H1 (cell line): ENCODE measurements around the gene ALDH1L2. TPM values are rescaled to one million over a fixed set of nuclear protein-coding genes. Genes with fewer than 3 reads are reported as not detected.

ENCODE experiments used
- CTCF ChIA-PET: fragments of 300-600 bp; sonication (Branson Sonifier 250); formaldehyde crosslinking; loops from one replicate; lab custom pipeline; 2021; ENCODE audit not compliant: partially characterized antibody; lab: Charles Lee
- POLR2A ChIA-PET: fragments of 300-600 bp; sonication (Branson Sonifier 250); formaldehyde crosslinking; loops from one replicate; lab custom pipeline; 2021; ENCODE audit warnings: inconsistent platforms; ENCODE audit not compliant: partially characterized antibody; lab: Charles Lee
- DNase-seq, 2 experiments: peaks; one replicate each; pipeline versions ENCODE4 v3.0.0 to v3.0.0-alpha.2; 2010 to 2022; ENCODE audit warnings: low spot score in 2 of 2, low read depth in 1 of 2, mixed read lengths in 1 of 2
- FAIRE-seq: peaks from 2 replicates; lab custom pipeline; 2011; peaks lifted over from hg19 to GRCh38; lab: Jason Lieb, UNC
- H2AFZ ChIP-seq: 2 replicates; pipeline ENCODE4 v1.8.1; 2012; ENCODE audit warnings: low read length, inconsistent platforms
- H2AK5ac ChIP-seq: 2 replicates; pipeline ENCODE4 v1.6.1; 2013; ENCODE audit warnings: low read depth, low read length
- H2BK120ac ChIP-seq: replicated peaks from 2 replicates; pipeline ENCODE3; 2013; ENCODE audit warnings: low read depth, low read length, inconsistent platforms
- H2BK12ac ChIP-seq: 2 replicates; pipeline ENCODE4 v1.6.1; 2013; ENCODE audit warnings: low read depth, low read length
- H2BK15ac ChIP-seq: 2 replicates; pipeline ENCODE4 v1.6.1; 2013; ENCODE audit warnings: low read length
- H2BK20ac ChIP-seq: 2 replicates; pipeline ENCODE4 v1.6.1; 2013; ENCODE audit warnings: low read length
- H2BK5ac ChIP-seq: 2 replicates; pipeline ENCODE4 v1.6.1; 2013; ENCODE audit warnings: low read depth, low read length
- H3K14ac ChIP-seq: 2 replicates; pipeline ENCODE4 v1.6.1; 2013; ENCODE audit warnings: inconsistent platforms; ENCODE audit not compliant: insufficient read length
- H3K18ac ChIP-seq: 2 replicates; pipeline ENCODE4 v1.6.1; 2013; ENCODE audit warnings: low read length; ENCODE audit errors: extremely low read depth
- H3K23ac ChIP-seq: 2 replicates; pipeline ENCODE4 v1.6.1; 2013; ENCODE audit warnings: inconsistent platforms; ENCODE audit not compliant: insufficient read length
- H3K23me2 ChIP-seq: 2 replicates; pipeline ENCODE4 v1.6.1; 2013; ENCODE audit warnings: low read depth, low read length
- H3K27ac ChIP-seq: 2 replicates; pipeline ENCODE4 v1.6.1; 2011; ENCODE audit warnings: low read depth, low read length, inconsistent platforms
- H3K27me3 ChIP-seq, 4 experiments: replicated peaks in 1 of 4; 1 replicate in 1 of 4; 2 replicates in 3 of 4; pipeline versions ENCODE4 v1.6.1 to v1.8.1; 2011 to 2013; ENCODE audit warnings: low read length in 3 of 4, mild to moderate bottlenecking in 3 of 4, inconsistent platforms in 2 of 4, mixed read lengths in 2 of 4, moderate library complexity in 1 of 4; ENCODE audit not compliant: control insufficient read depth in 3 of 4, insufficient read depth in 3 of 4; ENCODE audit errors: extremely low read depth in 1 of 4
- H3K36me3 ChIP-seq, 4 experiments: 2 replicates each; pipeline versions ENCODE4 v1.6.1 to v1.8.1; 2011 to 2013; ENCODE audit warnings: mild to moderate bottlenecking in 4 of 4, low read length in 3 of 4, moderate library complexity in 2 of 4, control low read depth in 1 of 4, inconsistent platforms in 1 of 4; ENCODE audit not compliant: insufficient read depth in 4 of 4, control insufficient read depth in 2 of 4
- H3K4ac ChIP-seq: replicated peaks from 2 replicates; pipeline ENCODE3; 2013; ENCODE audit warnings: low read length, low read depth, mixed read lengths, inconsistent platforms; ENCODE audit not compliant: insufficient read length
- H3K4me1 ChIP-seq, 4 experiments: replicated peaks in 1 of 4; 1 replicate in 1 of 4; 2 replicates in 3 of 4; pipeline versions ENCODE4 v1.6.1 to v1.8.1; 2011 to 2013; ENCODE audit warnings: low read length in 3 of 4, inconsistent platforms in 2 of 4, mixed read lengths in 1 of 4; ENCODE audit not compliant: insufficient read depth in 4 of 4, control insufficient read depth in 3 of 4
- H3K4me2 ChIP-seq, 2 experiments: 2 replicates each; pipeline versions ENCODE4 v1.6.1 to v1.8.1; 2011 to 2013; ENCODE audit warnings: low read depth in 2 of 2, low read length in 2 of 2, control low read depth in 1 of 2, inconsistent platforms in 1 of 2, mild to moderate bottlenecking in 1 of 2; ENCODE audit not compliant: insufficient read depth in 1 of 2
- H3K4me3 ChIP-seq, 4 experiments: fragments of 200-600, 300-600 bp in 1 of 4; sonication (generic), shearing (Covaris generic), sonication (Bioruptor Twin) in 1 of 4; 2 replicates each; pipeline versions ENCODE4 v1.5.1 to v1.8.1; 2011 to 2016; ENCODE audit warnings: low read length in 4 of 4, low read depth in 3 of 4, control low read depth in 2 of 4, inconsistent platforms in 2 of 4, mild to moderate bottlenecking in 2 of 4, mixed read lengths in 1 of 4, moderate library complexity in 1 of 4; ENCODE audit not compliant: insufficient read depth in 2 of 4; ENCODE audit errors: extremely low read depth in 1 of 4
- H3K56ac ChIP-seq: replicated peaks from 2 replicates; pipeline ENCODE3; 2013; ENCODE audit warnings: low read depth, mild to moderate bottlenecking, mixed read lengths, low read length, inconsistent platforms; ENCODE audit not compliant: insufficient read length
- H3K79me1 ChIP-seq: 2 replicates; pipeline ENCODE4 v1.6.1; 2013; ENCODE audit warnings: low read depth, low read length, control low read depth
- H3K79me2 ChIP-seq, 2 experiments: 2 replicates each; pipeline versions ENCODE4 v1.6.1 to v1.8.1; 2012 to 2013; ENCODE audit warnings: low read length in 2 of 2, mild to moderate bottlenecking in 2 of 2, inconsistent platforms in 1 of 2; ENCODE audit not compliant: insufficient read depth in 2 of 2, control insufficient read depth in 1 of 2
- H3K9ac ChIP-seq, 4 experiments: replicated peaks in 1 of 4; 1 replicate in 1 of 4; 2 replicates in 3 of 4; pipeline versions ENCODE4 v1.6.1 to v1.8.1; 2011 to 2013; ENCODE audit warnings: low read depth in 3 of 4, low read length in 3 of 4, control low read depth in 2 of 4, mild to moderate bottlenecking in 2 of 4, moderate library complexity in 2 of 4, inconsistent platforms in 1 of 4; ENCODE audit errors: extremely low read depth in 1 of 4
- H3K9me3 ChIP-seq, 2 experiments: 2 replicates each; pipeline versions ENCODE4 v1.6.1 to v1.8.1; 2012 to 2013; ENCODE audit warnings: mild to moderate bottlenecking in 2 of 2, moderate library complexity in 2 of 2, control low read depth in 1 of 2, inconsistent platforms in 1 of 2, low read depth in 1 of 2, low read length in 1 of 2, mixed read lengths in 1 of 2; ENCODE audit not compliant: insufficient read depth in 2 of 2
- H4K20me1 ChIP-seq, 2 experiments: replicated peaks in 1 of 2; 2 replicates each; pipeline versions ENCODE3 to v1.8.1; 2011 to 2013; ENCODE audit warnings: inconsistent platforms in 2 of 2, low read length in 2 of 2, mild to moderate bottlenecking in 1 of 2; ENCODE audit not compliant: insufficient read depth in 2 of 2, control insufficient read depth in 1 of 2
- H4K5ac ChIP-seq: 2 replicates; pipeline ENCODE4 v1.6.1; 2013; ENCODE audit warnings: low read length, low read depth, mixed read lengths, inconsistent platforms; ENCODE audit not compliant: insufficient read length
- H4K8ac ChIP-seq: 2 replicates; pipeline ENCODE4 v1.8.0; 2013; ENCODE audit warnings: mild to moderate bottlenecking, moderate library complexity, low read length, inconsistent platforms; ENCODE audit not compliant: insufficient read depth; ENCODE audit errors: extremely low read depth
- H4K91ac ChIP-seq: replicated peaks from 2 replicates; pipeline ENCODE3; 2013; ENCODE audit warnings: low read length, mixed read lengths, inconsistent platforms; ENCODE audit not compliant: insufficient read length
- BACH1 ChIP-seq: IDR thresholded peaks from 2 replicates; pipeline ENCODE4 v1.6.1; 2012; ENCODE audit warnings: low read length, improper control_type of control experiment
- POLR2AphosphoS5 ChIP-seq: IDR thresholded peaks from 2 replicates; pipeline ENCODE4 v1.6.1; 2011; ENCODE audit warnings: low read depth, low read length
- TCF12 ChIP-seq: IDR thresholded peaks from 2 replicates; pipeline ENCODE4 v1.6.1; 2011; ENCODE audit warnings: low read depth, mild to moderate bottlenecking, low read length
- WGBS, 2 experiments: shearing (Covaris generic) in 1 of 2; methylation state at CpG; one replicate each; pipeline versions ENCODE4 v1.1.6 to v1.1.7; 2013 to 2015; ENCODE audit warnings: low lambda C conversion rate in 2 of 2, mixed read lengths in 2 of 2, inconsistent platforms in 1 of 2, low coverage in 1 of 2, missing lambda C conversion rate in 1 of 2; ENCODE audit not compliant: insufficient replicate concordance in 2 of 2, insufficient coverage in 1 of 2, insufficient read length in 1 of 2; ENCODE audit errors: extremely low coverage in 1 of 2, missing lambda C conversion rate in 1 of 2; 5-methylcytosine and 5-hydroxymethylcytosine counted together
- polyA plus RNA-seq, 7 experiments: library from polyadenylated mRNA; depleted of rRNA in 3 of 7; stranded (reverse) in 5 of 7; unstranded in 2 of 7; fragments of >200 nt in 5 of 7; fragments of 200-250 nt in 2 of 7; gene quantifications; 1 replicate in 5 of 7; 2 replicates in 1 of 7; 4 replicates in 1 of 7; pipeline versions ENCODE4 v1.2.1 to v1.2.3, GENCODE V29; 2011 to 2013; ENCODE audit warnings: missing spikeins in 2 of 7, mixed read lengths in 2 of 7
- total RNA-seq: library from RNA; stranded (reverse); fragmentation: NEBNext Ultra II Directional; extraction: Animal tissue kit (Norgen Biotek cat#: 25700); gene quantifications from 2 replicates; pipeline ENCODE4 v1.2.1, GENCODE V29; 2021

Gene ALDH1L2
- total and polyA plus RNA-seq, 2 of the 8 experiments (the other 6 are each of a cell fraction or from before 2014, with no cell fraction given) = 3.7 to 7.2 TPM

DNA sequence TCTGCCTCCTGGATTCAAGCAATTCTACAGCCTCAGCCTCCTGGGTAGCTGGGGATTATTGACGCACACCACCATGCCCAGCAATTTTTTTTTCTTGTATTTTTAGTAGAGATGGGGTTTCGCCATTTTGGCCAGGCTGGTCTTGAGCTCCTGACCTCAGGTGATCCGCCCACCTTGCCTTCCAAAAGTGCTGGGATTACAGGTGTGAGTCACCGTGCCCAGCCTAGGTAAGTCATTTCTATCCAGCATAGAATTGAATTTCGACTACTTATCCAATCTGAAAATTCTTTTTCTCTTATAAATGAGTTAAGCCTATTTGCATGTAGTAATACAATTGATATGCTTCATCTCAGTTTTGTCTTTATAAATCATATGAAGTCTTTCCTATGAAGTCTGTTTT lies 111.0 kb downstream of the ALDH1L2 start:
- no peak overlapping the region for H2AFZ ChIP-seq
- no peaks in the 10 kb centered on the region for H3K27me3 ChIP-seq
- 86% methylated on average over 5 of the region's 5 CpGs; no CpG with 5 or more reads in 1 of the 2 experiments for WGBS, 2 experiments
- H3K23ac ChIP-seq = no peak overlapping the region
- FAIRE-seq = no peak
- H2AK5ac ChIP-seq = no peak overlapping the region
- no peaks in the 10 kb centered on the region for H3K23me2 ChIP-seq
- TF ChIP-seq TCF12 (no peak), POLR2AphosphoS5 (no peak), BACH1 (no peak)
- no peak for DNase-seq
- H2BK120ac ChIP-seq = no peak overlapping the region
- H4K91ac ChIP-seq = no peak overlapping the region
- no peak overlapping the region for H3K4me3 ChIP-seq
- H3K4me1 ChIP-seq = no peaks in the 10 kb centered on the region
- H3K14ac ChIP-seq = no peak overlapping the region
- no peak overlapping the region for H2BK20ac ChIP-seq
- H3K36me3 ChIP-seq = no peaks in the 10 kb centered on the region
- no peak overlapping the region for H3K27ac ChIP-seq
- POLR2A ChIA-PET = no interaction called here
- no peak overlapping the region for H2BK12ac ChIP-seq
- H3K9ac ChIP-seq = no peak overlapping the region
- H3K79me1 ChIP-seq = no peaks in the 10 kb centered on the region
- no peak overlapping the region for H4K5ac ChIP-seq
- no peak overlapping the region for H3K4me2 ChIP-seq
- CTCF ChIA-PET = no interaction called here
- H3K18ac ChIP-seq = no peak overlapping the region
- no peak overlapping the region for H2BK15ac ChIP-seq
- H3K56ac ChIP-seq = no peak overlapping the region
- H3K4ac ChIP-seq = no peak overlapping the region
- no peak overlapping the region for H4K8ac ChIP-seq
- H3K9me3 ChIP-seq = no peaks in the 10 kb centered on the region
- H4K20me1 ChIP-seq = no peaks in the 10 kb centered on the region
- H2BK5ac ChIP-seq = no peak overlapping the region
- H3K79me2 ChIP-seq = no peaks in the 10 kb centered on the region
